Activated CD8-positive, alpha-beta memory T cell treated with anti-CD3 and anti-CD28 coated beads, Interleukin-2, amount 50 U/mL, for 1 hour (primary cell): ENCODE results near the gene CBS.
"Not testable (repeated sequence)": the region's sequence is repeated elsewhere in the genome, so short reads cannot be mapped to it uniquely, and the experiment has no call there.

Source experiments
- DNase-seq: peaks from one replicate; pipeline ENCODE4 v3.0.0-alpha.2; 2020; ENCODE audit errors: extremely low read depth

Gene CBS

GRCh38 chr21:43025636-43026180 is 49.9 kb downstream of the CBS start:
- DNase-seq, result no peak

GRCh38 chr21:43024439-43025136 is 51.0 kb downstream of the CBS start:
- no peak for DNase-seq

DNA sequence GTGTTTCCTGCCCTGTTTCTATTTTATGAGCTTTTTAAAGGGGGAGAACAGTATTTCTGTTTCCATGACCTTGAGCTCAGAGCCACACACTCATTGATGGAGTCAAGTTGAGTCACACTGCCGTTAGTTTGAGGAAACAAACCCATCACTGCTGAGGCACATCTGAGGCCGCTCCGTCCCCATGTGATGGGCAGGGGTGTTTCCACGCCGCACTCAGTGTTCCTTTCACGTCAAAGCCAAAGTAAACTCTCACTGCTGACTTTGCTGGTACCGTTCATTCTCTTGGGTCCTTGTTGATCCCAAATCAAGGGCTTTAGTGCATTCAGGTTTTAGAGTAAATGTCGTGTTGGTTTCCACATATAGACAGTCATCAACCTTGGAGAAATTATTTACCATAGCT is 52.5 kb downstream of the CBS start:
- DNase-seq, result no peak

DNA sequence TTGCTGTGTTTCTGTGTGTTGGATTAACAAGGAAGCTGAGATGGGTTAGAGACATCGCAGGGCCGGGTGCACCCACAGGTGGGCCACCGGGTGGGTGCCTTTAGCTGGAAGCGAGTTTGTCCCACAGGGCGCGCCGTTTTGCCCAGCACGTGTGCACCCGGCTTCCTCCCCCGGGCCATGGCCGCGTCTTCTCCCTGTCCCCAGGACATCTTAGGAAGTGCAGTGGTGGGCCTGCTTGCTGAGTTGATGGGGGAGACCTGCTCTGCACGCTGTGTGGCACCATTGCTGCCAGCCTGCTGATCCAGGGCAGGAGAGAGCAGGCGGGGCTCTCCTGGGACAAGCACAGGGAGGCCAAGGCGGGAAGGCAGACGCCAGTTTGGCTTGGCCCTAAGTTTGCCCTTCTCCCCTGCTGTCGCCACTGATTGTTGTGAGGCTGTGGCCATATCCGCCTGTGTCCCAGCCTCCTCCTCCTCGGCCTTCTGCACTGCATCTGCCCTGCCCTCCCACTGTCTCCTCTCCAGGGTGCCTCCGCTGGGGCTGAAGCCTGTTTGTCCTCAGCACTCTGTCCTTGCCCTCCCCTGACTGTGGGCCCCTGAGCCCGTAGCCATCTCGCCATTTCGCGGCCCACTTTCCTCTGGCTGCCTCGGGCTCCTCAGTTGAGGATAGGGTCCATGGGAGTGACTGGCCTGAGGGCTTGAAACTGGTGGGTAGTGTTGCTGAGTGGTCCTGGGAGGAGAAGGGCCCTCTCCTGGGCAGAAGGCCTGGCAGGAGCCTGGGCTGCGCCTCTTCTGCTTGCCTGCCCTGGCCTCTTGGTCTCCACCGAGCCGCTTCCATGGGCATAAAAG is 53.7 kb downstream of the CBS start:
- DNase-seq, result no peak

DNA sequence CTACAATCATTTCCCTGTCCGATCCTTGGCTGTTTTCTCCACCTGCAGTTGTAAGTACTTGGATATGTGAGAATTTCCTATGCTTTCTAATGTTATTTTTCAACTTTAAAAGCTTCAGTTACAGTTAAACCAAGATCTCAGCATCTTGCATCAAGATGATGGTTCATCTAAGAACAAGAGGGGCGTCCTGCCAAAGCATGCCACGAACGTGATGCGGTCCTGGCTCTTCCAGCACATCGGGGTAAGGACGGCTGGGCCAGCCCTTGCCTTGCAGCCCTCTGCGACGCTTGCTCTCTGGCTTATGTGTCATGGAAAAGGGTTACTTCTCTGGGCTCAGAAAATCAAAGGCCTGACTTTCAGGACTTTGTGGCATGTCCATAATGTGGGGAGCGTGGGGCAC is 54.4 kb downstream of the CBS start:
- DNase-seq, result no peak

DNA sequence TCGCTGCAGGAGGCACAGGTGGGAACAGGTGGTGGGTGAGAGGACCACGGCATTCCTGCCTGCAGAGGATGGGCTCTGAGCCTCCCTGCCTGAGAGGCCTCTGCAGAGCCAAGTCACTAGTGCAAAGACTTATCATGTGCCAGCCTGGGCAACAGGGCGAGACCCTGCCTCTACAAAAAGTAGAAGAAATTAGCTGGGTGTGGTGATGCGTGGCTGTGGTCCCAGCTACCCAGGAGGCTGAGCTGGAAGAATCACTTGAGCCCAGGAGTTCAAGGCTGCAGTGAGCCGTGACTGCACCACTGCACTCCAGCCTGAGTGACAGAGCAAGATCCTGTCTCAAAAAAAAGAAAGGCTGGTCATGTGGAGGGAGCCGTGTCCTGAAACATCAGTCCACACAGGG is 54.9 kb downstream of the CBS start:
- DNase-seq, result no peak

GRCh38 chr21:43020177-43020576 is 55.5 kb downstream of the CBS start:
- DNase-seq, result no peak

- no peak for DNase-seq
Measured at GRCh38 chr21:43018519-43018918, 57.1 kb downstream of the CBS start.

DNA sequence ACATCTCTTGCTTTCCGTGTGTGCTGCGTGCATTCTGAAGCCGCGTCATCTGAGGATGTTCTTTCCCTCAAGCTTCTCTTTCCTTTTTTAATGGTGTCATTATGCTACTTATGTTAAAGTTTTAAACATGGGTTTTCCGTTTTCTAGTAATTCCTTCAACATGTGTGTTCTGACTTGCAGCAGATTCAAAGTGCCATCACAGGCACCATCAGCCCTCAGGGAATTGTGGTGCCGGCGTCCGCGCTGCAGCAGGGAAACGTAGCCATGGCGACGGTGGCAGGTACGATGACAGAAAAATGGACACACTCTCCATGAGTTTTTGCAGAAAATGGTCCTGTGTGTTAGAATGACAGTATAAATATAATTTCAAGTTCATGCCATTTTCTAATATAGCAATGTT is 58.9 kb downstream of the CBS start:
- DNase-seq, result no peak

DNA sequence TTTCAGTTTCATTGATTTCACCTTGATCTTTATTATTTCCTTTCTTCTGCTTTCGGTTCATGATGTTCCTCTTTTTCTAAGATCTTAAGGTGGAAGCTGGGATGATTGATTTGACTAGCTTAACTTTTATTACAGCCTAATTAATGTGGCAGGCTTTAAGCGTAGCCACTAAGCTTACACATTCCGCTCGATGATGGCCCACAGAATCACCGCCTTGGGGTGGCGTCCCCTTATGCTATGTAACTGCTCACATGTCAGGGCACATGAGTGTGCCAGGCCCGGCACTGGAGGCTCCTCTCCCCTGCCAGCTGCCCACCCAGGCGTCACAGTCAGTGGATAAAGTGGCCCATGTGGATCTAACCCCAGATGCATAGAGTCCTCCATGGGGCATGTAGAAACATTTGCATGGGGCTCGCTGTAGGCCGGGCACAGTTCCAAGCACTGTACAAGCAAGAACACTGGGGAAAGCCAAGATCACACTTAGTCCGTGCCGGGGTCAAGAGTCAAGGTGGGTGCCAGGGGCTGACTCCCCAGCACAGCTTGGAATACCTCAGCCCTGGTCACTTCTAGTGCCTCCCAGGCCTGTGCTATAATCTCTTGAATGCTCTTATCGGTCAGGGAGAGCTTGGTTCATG is 59.6 kb downstream of the CBS start:
- no peak for DNase-seq

- DNase-seq, result no peak
Measured at GRCh38 chr21:43012596-43012995, 63.0 kb downstream of the CBS start.

- no peak for DNase-seq
Measured at GRCh38 chr21:43006874-43007208, 68.8 kb downstream of the CBS start.

DNA sequence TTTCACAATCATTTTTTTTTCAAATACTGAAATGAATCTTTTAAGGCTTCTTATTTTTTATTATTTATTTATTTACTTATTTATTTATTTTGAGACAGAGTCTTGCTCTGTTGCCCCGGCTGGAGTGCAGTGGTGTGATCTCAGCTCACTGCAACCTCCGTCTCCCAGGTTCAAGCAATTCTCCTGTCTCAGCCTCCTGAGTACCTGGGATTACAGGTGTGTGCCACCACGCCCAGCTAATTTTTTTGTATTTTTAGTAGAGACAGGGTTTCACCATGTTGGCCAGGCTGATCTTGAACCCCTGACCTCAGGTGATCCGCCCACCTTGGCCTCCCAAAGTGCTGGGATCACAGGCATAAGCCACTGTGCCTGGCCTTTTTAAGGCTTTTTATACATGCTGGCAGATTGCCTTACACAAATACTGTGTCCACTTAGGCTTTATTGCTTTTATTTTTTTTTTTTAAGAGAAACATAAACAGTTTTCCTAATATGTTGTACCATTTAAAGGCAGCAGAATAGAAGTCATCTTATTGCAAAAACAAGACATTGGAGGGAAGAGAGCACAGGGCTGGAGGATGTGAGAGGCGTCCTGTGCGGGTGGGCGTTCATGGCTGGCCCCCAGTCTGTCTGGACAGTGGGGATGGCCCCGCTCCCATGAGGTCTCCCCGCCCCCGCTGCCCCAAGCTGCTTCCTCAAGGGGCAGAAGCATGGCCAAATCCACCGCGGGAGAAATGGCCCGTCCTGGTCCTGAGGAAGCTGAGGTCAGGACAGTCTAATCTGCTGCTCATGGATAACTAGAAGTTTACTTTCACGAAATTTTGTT is 69.4 kb downstream of the CBS start:
- DNase-seq, result not testable (repeated sequence)

GRCh38 chr21:43005635-43006034 is 70.0 kb downstream of the CBS start:
- no peak for DNase-seq

GRCh38 chr21:43004926-43005325 is 70.7 kb downstream of the CBS start:
- DNase-seq, result no peak
